ENCODE measurements around the gene NR1H3.
"Not testable (repeated sequence)": the region's sequence is repeated elsewhere in the genome, so short reads cannot be mapped to it uniquely, and the experiment has no call there.

The NR1H3 gene

DNA sequence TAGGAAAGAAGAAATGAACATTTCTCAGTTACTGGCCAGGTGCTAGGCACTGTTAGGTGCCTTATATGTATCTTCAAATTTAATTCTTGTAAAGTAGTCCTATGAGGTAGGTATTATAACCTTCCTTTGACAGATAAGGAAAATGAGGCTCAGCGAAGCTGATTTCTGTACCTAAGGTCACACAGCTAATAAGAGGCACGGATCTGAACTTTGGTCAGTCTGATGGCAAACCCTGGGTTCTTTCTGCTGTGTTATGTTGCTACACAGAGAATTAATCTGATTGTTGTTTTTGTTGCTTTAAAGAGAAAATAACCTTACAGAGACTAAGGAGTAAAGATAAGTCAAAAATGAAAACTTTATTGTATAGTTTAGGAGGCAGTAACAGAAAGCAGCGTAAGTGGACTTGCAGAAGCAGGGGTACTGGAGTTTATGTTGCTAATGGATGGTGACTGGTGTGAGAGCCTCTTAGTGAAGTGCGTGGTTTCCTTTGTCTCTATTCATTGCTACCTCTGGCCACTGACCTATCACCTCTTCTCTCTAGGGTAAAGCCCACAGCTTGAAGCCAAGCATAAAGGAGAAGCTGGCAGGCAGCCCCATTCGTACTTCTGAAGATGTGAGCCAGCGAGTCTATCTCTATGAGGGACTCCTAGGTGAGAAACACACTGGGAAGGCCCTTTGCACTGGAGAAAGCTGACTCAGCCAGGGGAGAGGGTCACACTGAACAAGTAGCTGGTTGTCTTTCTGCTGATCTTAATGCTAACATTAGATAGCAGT lies 50.4 kb downstream of the NR1H3 start:
- DNase-seq = no peak

DNA sequence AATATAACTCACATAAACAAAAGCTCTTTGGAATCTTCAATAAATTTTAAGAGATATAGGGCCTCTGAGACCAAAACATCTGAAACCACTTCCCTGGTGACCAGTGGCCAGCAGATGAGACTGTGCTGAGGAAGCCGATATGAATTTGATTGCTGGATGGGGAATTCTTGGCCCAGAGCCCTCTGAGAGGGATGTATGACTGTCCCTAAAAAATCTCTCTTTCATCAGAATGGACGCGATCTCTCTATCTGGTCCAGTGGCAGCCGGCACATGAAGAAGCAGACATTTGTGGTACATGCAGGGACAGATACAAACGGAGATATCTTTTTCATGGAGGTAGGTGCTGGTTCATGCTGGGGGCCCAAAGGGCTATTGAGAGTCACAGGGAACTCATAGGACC lies 57.2 kb downstream of the NR1H3 start:
- no peak for DNase-seq

DNA sequence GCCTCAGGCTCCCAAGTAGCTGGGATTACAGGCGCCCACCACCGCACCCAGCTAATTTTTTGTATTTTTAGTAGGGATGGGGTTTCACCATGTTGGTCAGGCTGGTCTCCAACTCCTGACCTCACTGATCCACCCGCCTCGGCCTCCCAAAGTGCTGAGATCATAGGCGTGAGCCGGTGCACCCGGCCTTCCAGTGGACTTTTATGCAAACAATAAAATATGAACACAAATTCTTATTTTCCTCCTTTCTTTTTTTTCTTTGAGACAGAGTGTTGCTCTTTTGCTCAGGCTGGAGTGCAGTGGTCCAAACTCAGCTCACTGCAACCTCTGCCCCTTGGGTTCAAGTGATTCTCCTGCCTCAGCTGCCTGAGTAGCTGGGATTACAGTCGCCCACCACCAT lies 58.7 kb downstream of the NR1H3 start:
- not testable (repeated sequence) for DNase-seq

DNA sequence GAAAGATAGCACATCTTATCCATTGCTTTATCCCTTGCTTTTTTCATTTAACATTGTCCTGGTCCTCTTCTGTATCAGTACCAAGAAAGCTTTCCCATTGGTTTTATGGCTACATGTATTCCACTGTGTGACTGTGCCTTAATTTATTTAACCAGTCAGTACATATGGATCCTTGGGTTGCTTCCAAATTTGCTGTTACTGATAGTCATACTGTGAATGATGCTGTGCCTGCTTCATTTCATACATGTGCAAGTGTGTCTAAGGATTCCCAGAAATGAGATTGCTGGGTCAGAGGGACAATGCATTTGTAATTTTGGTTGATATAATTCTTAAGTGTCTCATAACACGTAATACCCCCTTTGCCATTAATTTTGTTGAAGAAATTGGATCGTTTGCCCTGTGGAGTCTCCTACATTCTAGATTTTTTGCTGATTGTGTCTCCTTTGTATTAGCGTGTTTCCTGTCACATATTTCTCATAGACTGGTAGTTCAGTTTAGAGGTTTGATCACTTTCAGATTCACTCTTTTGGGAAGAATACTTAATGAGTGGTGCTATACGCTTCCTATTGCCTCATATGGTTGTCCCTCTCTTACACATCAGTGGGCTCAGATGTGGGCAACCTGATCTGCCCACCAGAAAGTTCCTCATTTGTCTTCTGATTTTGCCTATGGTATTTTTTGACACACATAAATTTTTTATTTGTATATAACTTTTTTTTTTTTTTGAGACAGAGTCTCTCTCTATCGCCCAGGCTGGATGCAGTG lies 59.5 kb downstream of the NR1H3 start:
- DNase-seq = no peak

DNA sequence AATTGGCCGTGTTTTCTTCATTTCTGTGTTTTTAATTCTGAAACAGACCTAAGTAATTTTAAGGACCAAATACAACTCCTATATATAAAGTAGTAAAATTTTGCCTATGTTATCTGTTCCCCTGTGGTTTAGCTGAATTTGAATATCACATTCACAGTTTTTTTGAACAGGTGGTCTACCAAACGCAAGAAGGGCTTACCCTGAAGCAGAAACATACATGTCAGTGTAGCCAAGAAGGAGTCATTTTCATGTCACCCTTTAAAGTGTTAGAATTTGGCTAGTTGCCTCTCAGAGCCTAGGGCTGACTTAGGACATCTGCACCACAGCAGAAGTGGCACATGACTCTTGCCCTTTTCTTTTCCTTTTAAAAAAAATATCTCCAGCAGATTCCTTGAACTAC lies 60.4 kb downstream of the NR1H3 start:
- no peak for DNase-seq
